22Rv1 (cell line): Measurements from ENCODE around the gene ATP10A.

ENCODE experiments used
- H3K27ac ChIP-seq: fragments of 450-650 bp; 2 replicates; pipeline ENCODE4 v1.5.1; 2017
- ZFX ChIP-seq: fragments of 450-650 bp; IDR thresholded peaks from 2 replicates; pipeline ENCODE4 v1.6.1; 2017; ENCODE audit warnings: antibody characterized with exemption, borderline replicate concordance
- TF ChIP-seq, protein P1 (sequence below): fragments of 450-650 bp; IDR thresholded peaks from 2 replicates; pipeline ENCODE4 v1.5.1; 2017; ENCODE audit warnings: mild to moderate bottlenecking

Gene ATP10A

DNA sequence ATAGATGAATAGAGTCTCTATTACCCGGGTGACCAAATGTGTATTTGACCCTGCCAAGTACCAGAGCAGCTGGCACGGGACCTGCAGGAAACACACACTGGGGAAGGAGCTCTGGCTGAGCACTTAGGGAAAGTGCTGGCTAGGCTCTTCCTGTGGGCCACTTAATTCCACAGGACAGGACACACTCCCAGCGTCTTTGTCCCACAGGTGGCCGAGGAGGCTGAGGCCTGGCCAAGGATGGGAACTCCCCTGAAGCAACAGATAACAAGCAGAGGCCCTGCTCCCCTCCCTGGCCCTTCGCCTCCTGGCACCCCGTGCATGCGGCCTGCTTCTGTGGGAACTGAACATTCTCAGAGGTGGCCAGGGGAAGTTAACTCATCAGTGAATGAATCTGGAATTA, 180.8 kb downstream of the ATP10A start:
- H3K27ac ChIP-seq: no peak overlapping the region
- TF ChIP-seq, protein P1, sequence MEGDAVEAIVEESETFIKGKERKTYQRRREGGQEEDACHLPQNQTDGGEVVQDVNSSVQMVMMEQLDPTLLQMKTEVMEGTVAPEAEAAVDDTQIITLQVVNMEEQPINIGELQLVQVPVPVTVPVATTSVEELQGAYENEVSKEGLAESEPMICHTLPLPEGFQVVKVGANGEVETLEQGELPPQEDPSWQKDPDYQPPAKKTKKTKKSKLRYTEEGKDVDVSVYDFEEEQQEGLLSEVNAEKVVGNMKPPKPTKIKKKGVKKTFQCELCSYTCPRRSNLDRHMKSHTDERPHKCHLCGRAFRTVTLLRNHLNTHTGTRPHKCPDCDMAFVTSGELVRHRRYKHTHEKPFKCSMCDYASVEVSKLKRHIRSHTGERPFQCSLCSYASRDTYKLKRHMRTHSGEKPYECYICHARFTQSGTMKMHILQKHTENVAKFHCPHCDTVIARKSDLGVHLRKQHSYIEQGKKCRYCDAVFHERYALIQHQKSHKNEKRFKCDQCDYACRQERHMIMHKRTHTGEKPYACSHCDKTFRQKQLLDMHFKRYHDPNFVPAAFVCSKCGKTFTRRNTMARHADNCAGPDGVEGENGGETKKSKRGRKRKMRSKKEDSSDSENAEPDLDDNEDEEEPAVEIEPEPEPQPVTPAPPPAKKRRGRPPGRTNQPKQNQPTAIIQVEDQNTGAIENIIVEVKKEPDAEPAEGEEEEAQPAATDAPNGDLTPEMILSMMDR: no peak
- TF ChIP-seq ZFX: no peak

DNA sequence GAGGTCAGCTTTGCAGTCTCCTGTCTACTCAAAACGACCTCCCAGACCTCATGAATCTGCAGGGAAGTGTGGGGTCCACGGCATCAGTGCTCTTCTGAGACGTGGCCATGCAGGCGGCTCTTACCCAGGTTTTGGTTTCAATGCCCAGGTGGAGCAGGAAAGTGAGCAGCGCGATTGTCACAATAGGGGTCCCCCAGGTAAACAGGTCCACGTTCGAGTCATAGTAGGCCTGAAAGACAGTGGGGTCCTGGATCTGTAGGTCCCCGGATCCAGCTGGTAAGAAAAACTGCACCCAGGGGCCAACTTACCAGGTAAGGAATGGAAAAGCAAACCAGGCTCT, 182.5 kb downstream of the ATP10A start:
- H3K27ac ChIP-seq: no peak overlapping the region
- no peak for TF ChIP-seq ZFX
- TF ChIP-seq, protein P1: no peak

DNA sequence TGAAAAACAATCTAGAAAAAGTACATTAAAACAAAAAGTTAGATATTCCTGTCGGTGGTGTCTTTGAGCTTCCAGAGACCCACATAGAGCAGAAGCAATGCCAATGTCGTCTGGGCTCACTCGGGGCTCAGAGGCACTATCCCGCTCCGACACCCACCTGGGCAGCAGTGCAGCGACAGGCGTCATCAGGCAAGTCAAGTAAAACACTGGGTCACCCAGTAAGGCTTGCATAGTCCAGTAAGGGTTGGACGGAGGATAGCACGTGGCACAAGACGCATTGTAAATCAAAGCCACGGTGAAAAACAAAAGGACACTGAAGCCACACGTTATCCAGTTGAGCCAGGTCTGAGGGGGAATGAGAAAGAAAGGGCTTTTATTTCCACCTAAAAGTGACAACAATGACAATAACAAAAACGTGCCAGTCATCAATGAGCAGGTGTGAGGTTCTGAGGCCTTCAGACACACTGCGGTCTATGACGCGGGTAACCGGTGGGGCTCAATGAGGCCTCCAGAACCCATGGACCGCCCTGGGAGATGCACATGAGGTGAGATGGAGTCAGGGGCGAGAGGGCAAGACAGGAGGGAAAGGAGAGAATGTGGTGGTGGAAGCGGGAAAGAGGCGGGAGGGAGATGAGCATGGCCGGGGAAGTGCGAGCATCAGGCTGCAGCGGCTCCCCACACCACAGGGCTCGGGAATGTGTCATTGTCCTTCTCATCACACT, 183.0 kb downstream of the ATP10A start:
- no peak overlapping the region for H3K27ac ChIP-seq
- TF ChIP-seq, protein P1: no peak
- TF ChIP-seq ZFX: no peak

DNA sequence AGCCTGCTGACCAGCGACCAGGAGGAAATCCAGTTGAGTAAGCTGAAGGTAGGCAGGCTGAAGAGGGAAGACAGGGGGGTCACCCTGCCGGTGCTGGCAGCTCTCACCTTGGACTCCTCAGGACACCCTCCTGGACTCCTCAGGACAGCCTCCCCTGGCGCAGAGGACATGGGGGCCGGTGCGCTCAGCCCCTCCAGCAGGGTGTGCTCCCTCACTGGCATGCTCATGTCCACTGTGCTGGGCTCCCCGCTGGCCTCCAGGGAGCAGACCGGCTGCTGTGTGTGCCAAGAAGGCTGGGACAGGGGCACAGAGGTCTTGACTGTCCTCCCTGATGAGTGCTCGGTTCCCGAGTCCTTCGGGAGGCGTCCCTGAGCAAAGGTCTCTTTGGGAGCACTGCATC, 183.6 kb downstream of the ATP10A start:
- TF ChIP-seq, protein P1: no peak
- TF ChIP-seq ZFX: no peak

DNA sequence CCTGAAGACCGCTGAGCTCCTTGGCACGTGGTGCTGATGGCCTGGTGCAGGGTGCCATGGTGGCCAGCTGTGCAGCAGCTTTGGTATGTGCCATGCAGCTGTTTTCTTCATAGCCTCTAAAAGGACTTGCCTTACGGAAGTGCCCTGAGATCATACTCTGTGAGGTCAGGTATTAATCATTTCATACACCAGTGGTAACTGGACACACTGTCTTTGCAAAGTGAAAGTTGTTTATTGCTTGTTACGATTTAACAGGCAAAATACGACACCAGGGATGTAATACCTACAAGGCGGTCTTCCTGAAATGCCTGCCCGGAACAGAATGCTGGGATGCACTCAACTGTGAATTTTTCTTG, 184.6 kb downstream of the ATP10A start:
- no peak for TF ChIP-seq ZFX
- TF ChIP-seq, protein P1: no peak
- no peak overlapping the region for H3K27ac ChIP-seq

More for the DNA sequence above, 183.6 kb downstream of the ATP10A start:
- no peak overlapping the region for H3K27ac ChIP-seq

DNA sequence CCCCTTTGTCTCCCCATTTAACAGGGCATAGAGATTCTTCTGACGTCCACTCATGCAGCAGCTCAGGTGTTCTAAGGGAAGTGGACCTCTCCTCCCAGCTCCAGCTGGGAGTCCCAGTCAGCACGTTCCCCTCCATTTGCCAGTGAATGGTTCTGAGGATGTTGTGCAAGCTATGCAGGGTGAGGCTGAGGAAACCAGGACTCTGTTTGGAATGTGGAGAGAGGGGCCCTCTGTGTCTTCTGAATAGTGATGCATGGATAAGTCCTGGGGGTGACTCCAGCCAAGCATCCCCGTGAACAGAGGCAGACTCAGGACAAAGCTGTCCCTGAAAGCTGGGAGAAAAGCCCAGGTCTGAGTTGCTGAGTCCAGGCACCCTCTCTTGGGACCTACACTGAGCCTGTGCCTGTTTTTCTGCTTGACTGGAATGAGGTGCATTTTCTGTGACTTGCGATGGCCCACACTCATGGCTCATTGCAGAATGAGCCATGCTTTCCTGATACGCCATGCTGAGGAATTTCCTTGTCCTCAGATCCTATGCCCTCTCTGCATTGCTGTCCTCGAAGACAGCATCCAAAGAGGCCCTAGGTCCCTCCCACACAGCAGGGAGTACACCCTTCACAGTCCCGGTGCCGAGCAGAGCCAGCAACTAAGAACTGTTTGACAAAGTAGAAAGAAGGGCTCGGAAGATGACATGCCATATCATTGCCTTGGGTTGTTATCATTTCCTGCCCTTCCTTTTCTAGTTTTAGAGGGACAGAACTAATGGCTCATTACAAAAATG, 185.2 kb downstream of the ATP10A start:
- TF ChIP-seq, protein P1: no peak
- no peak for TF ChIP-seq ZFX
- H3K27ac ChIP-seq: no peak overlapping the region

DNA sequence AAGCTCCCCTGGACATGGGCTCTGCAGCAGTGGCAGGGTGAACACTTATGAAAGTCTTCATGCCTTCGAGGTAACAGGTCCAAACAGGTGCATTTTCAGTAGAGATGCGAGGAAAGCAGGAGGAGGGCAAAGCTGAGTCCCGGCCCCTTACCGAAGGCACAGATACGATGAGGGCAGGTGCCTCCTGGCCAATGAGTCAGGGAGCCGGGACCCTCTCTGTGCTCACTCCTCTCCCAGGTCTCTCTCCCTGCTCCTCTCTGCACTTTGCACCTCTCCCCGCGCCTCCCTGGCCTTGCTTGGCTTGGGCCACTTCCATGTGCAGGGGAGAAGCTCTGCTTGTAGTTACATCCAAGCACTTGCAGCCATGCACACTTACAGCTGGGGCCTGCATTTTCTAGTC, 187.1 kb downstream of the ATP10A start:
- TF ChIP-seq, protein P1: no peak
- no peak for TF ChIP-seq ZFX
- H3K27ac ChIP-seq: no peak overlapping the region
